GM23338 (cell line): ENCODE data around the gene KCTD17. TPM values are rescaled to one million over a fixed set of nuclear protein-coding genes. Genes with fewer than 3 reads are reported as not detected.

ENCODE experiments used
- ATAC-seq: fragments of 200-7000 bp; cut with Tn5 transposase; 3 replicates; pipeline ENCODE4 v1.9.1; 2020
- DNase-seq: peaks from one replicate; pipeline ENCODE4 v3.0.0-alpha.2; 2015; ENCODE audit warnings: low spot score
- H2AFZ ChIP-seq: fragments of 200-600 bp; sonication (generic); 2 replicates; pipeline ENCODE4 v1.8.0; 2016; ENCODE audit warnings: antibody characterized with exemption, mild to moderate bottlenecking, moderate library complexity
- H3F3A ChIP-seq: fragments of 200-600 bp; sonication (generic); replicated peaks from 2 replicates; pipeline ENCODE4 v1.8.0; 2017; ENCODE audit warnings: antibody characterized with exemption, mixed run types, low read depth
- H3K27ac ChIP-seq: fragments of 200-600 bp; sonication (generic); 2 replicates; pipeline ENCODE4 v1.6.1; 2016; ENCODE audit warnings: low read depth
- H3K27me3 ChIP-seq: fragments of 200-600 bp; sonication (generic); 2 replicates; pipeline ENCODE4 v1.8.0; 2016; ENCODE audit warnings: mild to moderate bottlenecking, mixed run types, moderate library complexity; ENCODE audit not compliant: insufficient read depth
- H3K36me3 ChIP-seq: fragments of 200-600 bp; sonication (generic); 2 replicates; pipeline ENCODE4 v1.8.0; 2016; ENCODE audit warnings: mild to moderate bottlenecking; ENCODE audit not compliant: insufficient read depth
- H3K4me1 ChIP-seq: fragments of 200-600 bp; sonication (generic); 2 replicates; pipeline ENCODE4 v1.8.0; 2016; ENCODE audit warnings: mild to moderate bottlenecking, moderate library complexity; ENCODE audit not compliant: insufficient read depth
- H3K4me2 ChIP-seq: fragments of 200-600 bp; sonication (generic); 2 replicates; pipeline ENCODE4 v1.7.1; 2017; ENCODE audit warnings: mixed run types
- H3K4me3 ChIP-seq: fragments of 200-600 bp; sonication (generic); 2 replicates; pipeline ENCODE4 v1.6.1; 2016; ENCODE audit warnings: mixed run types
- H3K79me2 ChIP-seq: fragments of 200-600 bp; sonication (generic); replicated peaks from 2 replicates; pipeline ENCODE4 v1.8.0; 2017; ENCODE audit warnings: mild to moderate bottlenecking; ENCODE audit not compliant: insufficient read depth
- H3K9me2 ChIP-seq: fragments of 200-600 bp; sonication (generic); 2 replicates; pipeline ENCODE4 v1.8.0; 2017; ENCODE audit not compliant: insufficient read depth
- H4K20me1 ChIP-seq: fragments of 200-600 bp; sonication (generic); replicated peaks from 2 replicates; pipeline ENCODE4 v1.8.0; 2017; ENCODE audit warnings: mild to moderate bottlenecking; ENCODE audit not compliant: insufficient read depth
- H3K27ac Mint-ChIP-seq: 2 replicates; pipeline ENCODE4 v1.8.0; 2020; ENCODE audit warnings: inconsistent platforms, mild to moderate bottlenecking, moderate library complexity, mixed read lengths
- H3K27me3 Mint-ChIP-seq: 3 replicates; pipeline ENCODE4 v1.8.0; 2022; ENCODE audit warnings: low read depth, mild to moderate bottlenecking, moderate library complexity, mixed read lengths, inconsistent platforms; ENCODE audit not compliant: insufficient read depth, poor library complexity
- H3K36me3 Mint-ChIP-seq: 3 replicates; pipeline ENCODE4 v1.8.0; 2021; ENCODE audit warnings: low read depth, mild to moderate bottlenecking, inconsistent platforms, moderate library complexity, mixed read lengths
- H3K4me1 Mint-ChIP-seq: 3 replicates; pipeline ENCODE4 v1.8.0; 2020; ENCODE audit warnings: mild to moderate bottlenecking, inconsistent platforms, mixed read lengths
- H3K4me3 Mint-ChIP-seq: 3 replicates; pipeline ENCODE4 v1.8.0; 2021; ENCODE audit warnings: moderate library complexity, mild to moderate bottlenecking, inconsistent platforms, mixed read lengths
- H3K9me3 Mint-ChIP-seq: 3 replicates; pipeline ENCODE4 v1.8.0; 2020; ENCODE audit warnings: moderate library complexity, mild to moderate bottlenecking, inconsistent platforms, mixed read lengths
- CREB1 ChIP-seq: fragments of 250-450 bp; sonication (Bioruptor Pico); IDR thresholded peaks from 2 replicates; pipeline ENCODE4 v1.5.0; 2020; ENCODE audit warnings: low read depth, mild to moderate bottlenecking, moderate library complexity
- EZH2 ChIP-seq: fragments of 200-600 bp; sonication (generic); IDR thresholded peaks from one replicate; pipeline ENCODE4 v1.8.0; 2017; ENCODE audit warnings: antibody characterized with exemption, mild to moderate bottlenecking, low read depth; ENCODE audit not compliant: unreplicated experiment
- EZH2phosphoT487 ChIP-seq: fragments of 200-600 bp; sonication (generic); IDR thresholded peaks from one replicate; pipeline ENCODE4 v1.8.1; 2018; ENCODE audit warnings: antibody characterized with exemption; ENCODE audit not compliant: unreplicated experiment
- JUNB ChIP-seq: IDR thresholded peaks from one replicate; pipeline ENCODE4 v1.6.1; 2016; ENCODE audit warnings: antibody characterized with exemption; ENCODE audit not compliant: unreplicated experiment
- NANOG ChIP-seq: IDR thresholded peaks from 2 replicates; pipeline ENCODE4 v1.6.1; 2016; ENCODE audit warnings: antibody characterized with exemption, borderline replicate concordance
- POLR2AphosphoS5 ChIP-seq: IDR thresholded peaks from 2 replicates; pipeline ENCODE4 v1.6.1; 2016; ENCODE audit warnings: antibody characterized with exemption, low read depth
- STAT1 ChIP-seq: IDR thresholded peaks from one replicate; pipeline ENCODE4 v1.6.1; 2016; ENCODE audit warnings: antibody characterized with exemption; ENCODE audit not compliant: unreplicated experiment
- ZNF114 ChIP-seq: fragments of 250-450 bp; sonication (Bioruptor Pico); IDR thresholded peaks from 2 replicates; pipeline ENCODE4 v1.5.0; 2020; ENCODE audit warnings: mild to moderate bottlenecking, moderate library complexity
- ZNF331 ChIP-seq: fragments of 250-450 bp; sonication (Bioruptor Pico); IDR thresholded peaks from 2 replicates; pipeline ENCODE4 v1.5.0; 2020; ENCODE audit warnings: low read depth, mild to moderate bottlenecking, moderate library complexity
- polyA plus RNA-seq: library from polyadenylated mRNA; unstranded; fragments of >200 nt; fragmentation: Nextera tagmentation; extraction: Ambion mirVana; gene quantifications from 2 replicates; pipeline ENCODE4 v1.2.1, GENCODE V29; 2016
- total RNA-seq: library from RNA; depleted of rRNA; stranded (reverse); fragments of >200 nt; shearing (Covaris generic); gene quantifications from 2 replicates; pipeline ENCODE4 v1.2.3, GENCODE V29; 2014
- TF ChIP-seq, protein P1 (sequence below): fragments of 250-450 bp; sonication (Bioruptor Pico); IDR thresholded peaks from 2 replicates; pipeline ENCODE4 v1.5.0; 2020; ENCODE audit warnings: mild to moderate bottlenecking, moderate library complexity
- TF ChIP-seq, protein P2 (sequence below): IDR thresholded peaks from 2 replicates; pipeline ENCODE4 v1.6.1; 2016; ENCODE audit warnings: antibody characterized with exemption
- TF ChIP-seq, protein P3 (sequence below): IDR thresholded peaks from one replicate; pipeline ENCODE4 v1.6.1; 2018; ENCODE audit warnings: antibody characterized with exemption; ENCODE audit not compliant: unreplicated experiment
- TF ChIP-seq, protein P4 (sequence below), 2 experiments: fragments of 200-600 bp in 1 of 2; sonication (generic) in 1 of 2; conservative IDR thresholded peaks; 2 replicates each; pipeline versions ENCODE4 v1.5.1 to v1.6.1; 2016 to 2017; ENCODE audit warnings: antibody characterized with exemption in 2 of 2, low read depth in 2 of 2, mild to moderate bottlenecking in 2 of 2, moderate library complexity in 1 of 2

KCTD17 gene
- total and polyA plus RNA-seq, 2 experiments from 2014 or later, result 25.1 to 35.0 TPM

DNA sequence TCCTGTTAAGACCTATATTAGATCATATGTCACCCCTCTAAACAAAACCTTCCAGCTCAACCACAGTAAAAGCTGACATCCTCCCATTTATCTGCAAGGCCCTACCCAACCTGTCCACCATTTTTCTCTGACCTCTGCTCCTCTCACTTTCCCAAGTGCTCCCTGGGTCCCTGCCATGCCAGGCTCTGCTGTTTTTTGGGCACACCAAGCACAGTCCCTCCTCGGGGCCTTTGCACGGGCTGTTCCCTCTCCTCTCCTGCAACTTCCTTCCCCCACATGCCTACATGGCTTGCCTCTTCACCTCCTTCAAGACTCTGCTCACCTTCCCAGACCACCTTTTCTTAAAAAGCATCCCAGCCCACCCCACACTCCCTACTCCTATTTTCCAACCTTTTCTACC lies 42.1 kb upstream of the KCTD17 start:
- no peak for DNase-seq
- Histone ChIP-seq H3K4me2 (no peak overlapping the region), H4K20me1 (no peaks in the 10 kb centered on the region), H3K9me2 (no peaks in the 10 kb centered on the region), H3K27me3 (no peaks in the 10 kb centered on the region), H3K36me3 (no peaks in the 10 kb centered on the region), H3F3A (no peaks in the 10 kb centered on the region), H3K4me1 (no peaks in the 10 kb centered on the region), H2AFZ (no peak overlapping the region), H3K79me2 (no peaks in the 10 kb centered on the region), H3K27ac (no peak overlapping the region), H3K4me3 (no peak overlapping the region)
- Mint-ChIP-seq H3K27me3 (peaks cover 14% of the 10 kb centered on the region), H3K4me1 (no peaks in the 10 kb centered on the region), H3K4me3 (no peak overlapping the region), H3K36me3 (no peaks in the 10 kb centered on the region), H3K27ac (no peak overlapping the region), H3K9me3 (no peaks in the 10 kb centered on the region; the same call in 2 of the 3 replicates)
- TF ChIP-seq, protein P1, sequence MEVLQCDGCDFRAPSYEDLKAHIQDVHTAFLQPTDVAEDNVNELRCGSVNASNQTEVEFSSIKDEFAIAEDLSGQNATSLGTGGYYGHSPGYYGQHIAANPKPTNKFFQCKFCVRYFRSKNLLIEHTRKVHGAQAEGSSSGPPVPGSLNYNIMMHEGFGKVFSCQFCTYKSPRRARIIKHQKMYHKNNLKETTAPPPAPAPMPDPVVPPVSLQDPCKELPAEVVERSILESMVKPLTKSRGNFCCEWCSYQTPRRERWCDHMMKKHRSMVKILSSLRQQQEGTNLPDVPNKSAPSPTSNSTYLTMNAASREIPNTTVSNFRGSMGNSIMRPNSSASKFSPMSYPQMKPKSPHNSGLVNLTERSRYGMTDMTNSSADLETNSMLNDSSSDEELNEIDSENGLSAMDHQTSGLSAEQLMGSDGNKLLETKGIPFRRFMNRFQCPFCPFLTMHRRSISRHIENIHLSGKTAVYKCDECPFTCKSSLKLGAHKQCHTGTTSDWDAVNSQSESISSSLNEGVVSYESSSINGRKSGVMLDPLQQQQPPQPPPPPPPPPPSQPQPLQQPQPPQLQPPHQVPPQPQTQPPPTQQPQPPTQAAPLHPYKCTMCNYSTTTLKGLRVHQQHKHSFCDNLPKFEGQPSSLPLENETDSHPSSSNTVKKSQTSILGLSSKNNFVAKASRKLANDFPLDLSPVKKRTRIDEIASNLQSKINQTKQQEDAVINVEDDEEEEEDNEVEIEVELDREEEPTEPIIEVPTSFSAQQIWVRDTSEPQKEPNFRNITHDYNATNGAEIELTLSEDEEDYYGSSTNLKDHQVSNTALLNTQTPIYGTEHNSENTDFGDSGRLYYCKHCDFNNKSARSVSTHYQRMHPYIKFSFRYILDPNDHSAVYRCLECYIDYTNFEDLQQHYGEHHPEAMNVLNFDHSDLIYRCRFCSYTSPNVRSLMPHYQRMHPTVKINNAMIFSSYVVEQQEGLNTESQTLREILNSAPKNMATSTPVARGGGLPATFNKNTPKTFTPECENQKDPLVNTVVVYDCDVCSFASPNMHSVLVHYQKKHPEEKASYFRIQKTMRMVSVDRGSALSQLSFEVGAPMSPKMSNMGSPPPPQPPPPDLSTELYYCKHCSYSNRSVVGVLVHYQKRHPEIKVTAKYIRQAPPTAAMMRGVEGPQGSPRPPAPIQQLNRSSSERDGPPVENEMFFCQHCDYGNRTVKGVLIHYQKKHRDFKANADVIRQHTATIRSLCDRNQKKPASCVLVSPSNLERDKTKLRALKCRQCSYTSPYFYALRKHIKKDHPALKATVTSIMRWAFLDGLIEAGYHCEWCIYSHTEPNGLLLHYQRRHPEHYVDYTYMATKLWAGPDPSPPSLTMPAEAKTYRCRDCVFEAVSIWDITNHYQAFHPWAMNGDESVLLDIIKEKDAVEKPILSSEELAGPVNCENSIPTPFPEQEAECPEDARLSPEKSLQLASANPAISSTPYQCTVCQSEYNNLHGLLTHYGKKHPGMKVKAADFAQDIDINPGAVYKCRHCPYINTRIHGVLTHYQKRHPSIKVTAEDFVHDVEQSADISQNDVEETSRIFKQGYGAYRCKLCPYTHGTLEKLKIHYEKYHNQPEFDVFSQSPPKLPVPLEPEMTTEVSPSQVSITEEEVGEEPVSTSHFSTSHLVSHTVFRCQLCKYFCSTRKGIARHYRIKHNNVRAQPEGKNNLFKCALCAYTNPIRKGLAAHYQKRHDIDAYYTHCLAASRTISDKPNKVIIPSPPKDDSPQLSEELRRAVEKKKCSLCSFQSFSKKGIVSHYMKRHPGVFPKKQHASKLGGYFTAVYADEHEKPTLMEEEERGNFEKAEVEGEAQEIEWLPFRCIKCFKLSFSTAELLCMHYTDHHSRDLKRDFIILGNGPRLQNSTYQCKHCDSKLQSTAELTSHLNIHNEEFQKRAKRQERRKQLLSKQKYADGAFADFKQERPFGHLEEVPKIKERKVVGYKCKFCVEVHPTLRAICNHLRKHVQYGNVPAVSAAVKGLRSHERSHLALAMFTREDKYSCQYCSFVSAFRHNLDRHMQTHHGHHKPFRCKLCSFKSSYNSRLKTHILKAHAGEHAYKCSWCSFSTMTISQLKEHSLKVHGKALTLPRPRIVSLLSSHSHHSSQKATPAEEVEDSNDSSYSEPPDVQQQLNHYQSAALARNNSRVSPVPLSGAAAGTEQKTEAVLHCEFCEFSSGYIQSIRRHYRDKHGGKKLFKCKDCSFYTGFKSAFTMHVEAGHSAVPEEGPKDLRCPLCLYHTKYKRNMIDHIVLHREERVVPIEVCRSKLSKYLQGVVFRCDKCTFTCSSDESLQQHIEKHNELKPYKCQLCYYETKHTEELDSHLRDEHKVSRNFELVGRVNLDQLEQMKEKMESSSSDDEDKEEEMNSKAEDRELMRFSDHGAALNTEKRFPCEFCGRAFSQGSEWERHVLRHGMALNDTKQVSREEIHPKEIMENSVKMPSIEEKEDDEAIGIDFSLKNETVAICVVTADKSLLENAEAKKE (CRISPR knock-in tag), result no peak
- TF ChIP-seq STAT1 (no peak), EZH2phosphoT487 (no peak), JUNB (no peak), ZNF114 (CRISPR knock-in tag) (no peak), NANOG (no peak), POLR2AphosphoS5 (no peak), CREB1 (no peak), EZH2 (no peak), ZNF331 (no peak)
- TF ChIP-seq, protein P2, sequence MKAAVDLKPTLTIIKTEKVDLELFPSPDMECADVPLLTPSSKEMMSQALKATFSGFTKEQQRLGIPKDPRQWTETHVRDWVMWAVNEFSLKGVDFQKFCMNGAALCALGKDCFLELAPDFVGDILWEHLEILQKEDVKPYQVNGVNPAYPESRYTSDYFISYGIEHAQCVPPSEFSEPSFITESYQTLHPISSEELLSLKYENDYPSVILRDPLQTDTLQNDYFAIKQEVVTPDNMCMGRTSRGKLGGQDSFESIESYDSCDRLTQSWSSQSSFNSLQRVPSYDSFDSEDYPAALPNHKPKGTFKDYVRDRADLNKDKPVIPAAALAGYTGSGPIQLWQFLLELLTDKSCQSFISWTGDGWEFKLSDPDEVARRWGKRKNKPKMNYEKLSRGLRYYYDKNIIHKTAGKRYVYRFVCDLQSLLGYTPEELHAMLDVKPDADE, result no peak
- TF ChIP-seq, protein P3, sequence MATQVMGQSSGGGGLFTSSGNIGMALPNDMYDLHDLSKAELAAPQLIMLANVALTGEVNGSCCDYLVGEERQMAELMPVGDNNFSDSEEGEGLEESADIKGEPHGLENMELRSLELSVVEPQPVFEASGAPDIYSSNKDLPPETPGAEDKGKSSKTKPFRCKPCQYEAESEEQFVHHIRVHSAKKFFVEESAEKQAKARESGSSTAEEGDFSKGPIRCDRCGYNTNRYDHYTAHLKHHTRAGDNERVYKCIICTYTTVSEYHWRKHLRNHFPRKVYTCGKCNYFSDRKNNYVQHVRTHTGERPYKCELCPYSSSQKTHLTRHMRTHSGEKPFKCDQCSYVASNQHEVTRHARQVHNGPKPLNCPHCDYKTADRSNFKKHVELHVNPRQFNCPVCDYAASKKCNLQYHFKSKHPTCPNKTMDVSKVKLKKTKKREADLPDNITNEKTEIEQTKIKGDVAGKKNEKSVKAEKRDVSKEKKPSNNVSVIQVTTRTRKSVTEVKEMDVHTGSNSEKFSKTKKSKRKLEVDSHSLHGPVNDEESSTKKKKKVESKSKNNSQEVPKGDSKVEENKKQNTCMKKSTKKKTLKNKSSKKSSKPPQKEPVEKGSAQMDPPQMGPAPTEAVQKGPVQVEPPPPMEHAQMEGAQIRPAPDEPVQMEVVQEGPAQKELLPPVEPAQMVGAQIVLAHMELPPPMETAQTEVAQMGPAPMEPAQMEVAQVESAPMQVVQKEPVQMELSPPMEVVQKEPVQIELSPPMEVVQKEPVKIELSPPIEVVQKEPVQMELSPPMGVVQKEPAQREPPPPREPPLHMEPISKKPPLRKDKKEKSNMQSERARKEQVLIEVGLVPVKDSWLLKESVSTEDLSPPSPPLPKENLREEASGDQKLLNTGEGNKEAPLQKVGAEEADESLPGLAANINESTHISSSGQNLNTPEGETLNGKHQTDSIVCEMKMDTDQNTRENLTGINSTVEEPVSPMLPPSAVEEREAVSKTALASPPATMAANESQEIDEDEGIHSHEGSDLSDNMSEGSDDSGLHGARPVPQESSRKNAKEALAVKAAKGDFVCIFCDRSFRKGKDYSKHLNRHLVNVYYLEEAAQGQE, result no peak
- TF ChIP-seq, protein P4, sequence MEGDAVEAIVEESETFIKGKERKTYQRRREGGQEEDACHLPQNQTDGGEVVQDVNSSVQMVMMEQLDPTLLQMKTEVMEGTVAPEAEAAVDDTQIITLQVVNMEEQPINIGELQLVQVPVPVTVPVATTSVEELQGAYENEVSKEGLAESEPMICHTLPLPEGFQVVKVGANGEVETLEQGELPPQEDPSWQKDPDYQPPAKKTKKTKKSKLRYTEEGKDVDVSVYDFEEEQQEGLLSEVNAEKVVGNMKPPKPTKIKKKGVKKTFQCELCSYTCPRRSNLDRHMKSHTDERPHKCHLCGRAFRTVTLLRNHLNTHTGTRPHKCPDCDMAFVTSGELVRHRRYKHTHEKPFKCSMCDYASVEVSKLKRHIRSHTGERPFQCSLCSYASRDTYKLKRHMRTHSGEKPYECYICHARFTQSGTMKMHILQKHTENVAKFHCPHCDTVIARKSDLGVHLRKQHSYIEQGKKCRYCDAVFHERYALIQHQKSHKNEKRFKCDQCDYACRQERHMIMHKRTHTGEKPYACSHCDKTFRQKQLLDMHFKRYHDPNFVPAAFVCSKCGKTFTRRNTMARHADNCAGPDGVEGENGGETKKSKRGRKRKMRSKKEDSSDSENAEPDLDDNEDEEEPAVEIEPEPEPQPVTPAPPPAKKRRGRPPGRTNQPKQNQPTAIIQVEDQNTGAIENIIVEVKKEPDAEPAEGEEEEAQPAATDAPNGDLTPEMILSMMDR (conservative IDR thresholded peaks at IDR 0.05; ENCODE audit: low read depth in 2 of 2), result no peak
- no peak for ATAC-seq
